ENCODE data around the gene KCNK5. TPM values are rescaled to one million over a fixed set of nuclear protein-coding genes. Genes with fewer than 3 reads are reported as not detected.

The KCNK5 gene
- total RNA-seq, 4 donors from 2014 or later: 10.0 to 110 (median 49.7) TPM

GRCh38 chr6:39193201-39193791, 36.0 kb downstream of the KCNK5 start:
- 67 to 88% methylated on average over 2 of the region's 2 CpGs for WGBS, 2 donors
- intact Hi-C loops (cut with DNase I; ENCODE audit: low total_unique reads): no loop called here
- TF ChIP-seq CTCF (IDR thresholded peaks at IDR 0.05) (no peak), POLR2A (IDR thresholded peaks at IDR 0.05) (no peak)
- H3K4me3 ChIP-seq (ENCODE audit: low read depth, poor library complexity, severe bottlenecking): no peak overlapping the region
- no peak for DNase-seq (ENCODE audit: low spot score in 2 of 2)

- no peak for TF ChIP-seq POLR2A (IDR thresholded peaks at IDR 0.05)
- TF ChIP-seq CTCF (IDR thresholded peaks at IDR 0.05): no peak
- intact Hi-C loops (cut with DNase I; ENCODE audit: low total_unique reads): no loop called here
- DNase-seq (ENCODE audit: low spot score in 2 of 2): no peak
- H3K4me3 ChIP-seq (ENCODE audit: low read depth, poor library complexity, severe bottlenecking): no peak overlapping the region
- WGBS, 2 donors: 84 to 91% methylated on average over 6 of the region's 6 CpGs
Observed at GRCh38 chr6:39192736-39193135, 36.5 kb downstream of the KCNK5 start.

GRCh38 chr6:39191236-39191930, 37.9 kb downstream of the KCNK5 start:
- intact Hi-C loops (cut with DNase I; ENCODE audit: low total_unique reads): no loop called here
- no peak for DNase-seq (ENCODE audit: low spot score in 2 of 2)
- WGBS, 2 donors: 95 to 96% methylated on average over 22 to 23 of the region's 23 CpGs
- TF ChIP-seq POLR2A (IDR thresholded peaks at IDR 0.05): no peak
- no peak for TF ChIP-seq CTCF (IDR thresholded peaks at IDR 0.05)
- no peak overlapping the region for H3K4me3 ChIP-seq (ENCODE audit: low read depth, poor library complexity, severe bottlenecking)

GRCh38 chr6:39190545-39191235, 38.6 kb downstream of the KCNK5 start:
- 92% methylated on average over 18 to 21 of the region's 21 CpGs for WGBS, 2 donors
- no peak for DNase-seq (ENCODE audit: low spot score in 2 of 2)
- no peak overlapping the region for H3K4me3 ChIP-seq (ENCODE audit: low read depth, poor library complexity, severe bottlenecking)
- intact Hi-C loops (cut with DNase I; ENCODE audit: low total_unique reads): no loop called here
- no peak for TF ChIP-seq POLR2A (IDR thresholded peaks at IDR 0.05)
- no peak for TF ChIP-seq CTCF (IDR thresholded peaks at IDR 0.05)

- intact Hi-C loops (cut with DNase I; ENCODE audit: low total_unique reads): no loop called here
- no peak for TF ChIP-seq CTCF (IDR thresholded peaks at IDR 0.05)
- TF ChIP-seq POLR2A (IDR thresholded peaks at IDR 0.05): no peak
- 77 to 81% methylated on average over 15 of the region's 15 CpGs for WGBS, 2 donors
- no peak for DNase-seq (ENCODE audit: low spot score in 2 of 2)
- H3K4me3 ChIP-seq (ENCODE audit: low read depth, poor library complexity, severe bottlenecking): no peak overlapping the region
Observed at GRCh38 chr6:39189915-39190544, 39.2 kb downstream of the KCNK5 start.
